Neutrophil (primary cell): ENCODE results near the gene CAMK2A.

Source experiments
- H3K27ac ChIP-seq: fragments of 200-600 bp; sonication (generic); 2 replicates; pipeline ENCODE4 v1.5.1; 2016; ENCODE audit warnings: mild to moderate bottlenecking, moderate library complexity
- H3K27me3 ChIP-seq: fragments of 200-600 bp; sonication (generic); 2 replicates; pipeline ENCODE4 v1.6.0; 2016; ENCODE audit warnings: mild to moderate bottlenecking
- H3K36me3 ChIP-seq: fragments of 200-600 bp; sonication (generic); 2 replicates; pipeline ENCODE4 v1.5.1; 2017
- H3K4me1 ChIP-seq, 2 experiments: fragments of 200-600 bp in 1 of 2; sonication (generic) in 1 of 2; 1 replicate in 1 of 2; 2 replicates in 1 of 2; pipeline versions ENCODE4 v1.5.1 to v1.6.1; 2013 to 2016; ENCODE audit warnings: low read depth in 1 of 2, low read length in 1 of 2, mild to moderate bottlenecking in 1 of 2, moderate library complexity in 1 of 2; ENCODE audit not compliant: control insufficient read depth in 1 of 2, insufficient read depth in 1 of 2
- H3K4me3 ChIP-seq, 2 experiments: fragments of 200-600 bp in 1 of 2; sonication (generic) in 1 of 2; 1 replicate in 1 of 2; 2 replicates in 1 of 2; pipeline ENCODE4 v1.5.1; 2013 to 2016; ENCODE audit warnings: low read depth in 1 of 2, low read length in 1 of 2, mild to moderate bottlenecking in 1 of 2, moderate library complexity in 1 of 2
- H3K9me3 ChIP-seq: fragments of 200-600 bp; sonication (generic); 2 replicates; pipeline ENCODE4 v1.5.1; 2016
- TF ChIP-seq, protein P1 (sequence below): fragments of 200-600 bp; sonication (generic); IDR thresholded peaks from 2 replicates; pipeline ENCODE4 v1.5.1; 2016; ENCODE audit warnings: antibody characterized with exemption

CAMK2A gene

DNA sequence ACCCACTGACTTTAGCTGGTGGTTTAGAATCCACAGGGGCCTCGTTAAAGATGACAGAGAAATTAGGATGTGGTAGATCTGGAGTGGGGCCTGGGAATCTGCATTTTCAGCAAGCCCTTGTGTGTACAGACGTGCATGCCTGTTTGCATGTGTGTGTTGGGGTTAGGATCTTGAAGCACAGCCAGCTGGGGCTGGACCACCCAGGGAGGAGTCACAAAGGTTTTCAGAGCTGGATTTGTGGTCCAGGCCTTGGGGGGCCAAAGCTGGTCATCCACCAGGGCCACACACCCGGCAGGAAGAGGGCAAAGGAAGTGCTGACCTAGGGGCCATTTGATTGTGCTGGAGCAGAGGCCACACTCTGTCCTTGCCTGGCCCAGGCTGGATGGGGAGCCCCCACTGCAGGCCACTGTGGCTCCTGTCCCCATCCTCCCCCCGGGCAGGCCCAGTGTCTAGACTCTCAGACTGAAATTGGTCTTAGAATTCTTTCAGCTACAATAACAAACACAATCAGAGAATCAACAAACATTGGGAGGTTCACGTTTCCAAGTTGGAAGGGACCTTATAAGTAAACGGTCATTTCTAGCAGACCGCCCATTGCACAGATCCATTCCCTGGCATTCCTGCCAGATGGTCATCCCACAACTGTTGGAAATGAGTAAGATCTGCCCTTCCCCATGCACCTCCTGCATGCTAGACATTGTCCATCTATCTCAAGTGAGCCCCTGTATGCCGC is 112.7 kb downstream of the CAMK2A start:
- TF ChIP-seq, protein P1, sequence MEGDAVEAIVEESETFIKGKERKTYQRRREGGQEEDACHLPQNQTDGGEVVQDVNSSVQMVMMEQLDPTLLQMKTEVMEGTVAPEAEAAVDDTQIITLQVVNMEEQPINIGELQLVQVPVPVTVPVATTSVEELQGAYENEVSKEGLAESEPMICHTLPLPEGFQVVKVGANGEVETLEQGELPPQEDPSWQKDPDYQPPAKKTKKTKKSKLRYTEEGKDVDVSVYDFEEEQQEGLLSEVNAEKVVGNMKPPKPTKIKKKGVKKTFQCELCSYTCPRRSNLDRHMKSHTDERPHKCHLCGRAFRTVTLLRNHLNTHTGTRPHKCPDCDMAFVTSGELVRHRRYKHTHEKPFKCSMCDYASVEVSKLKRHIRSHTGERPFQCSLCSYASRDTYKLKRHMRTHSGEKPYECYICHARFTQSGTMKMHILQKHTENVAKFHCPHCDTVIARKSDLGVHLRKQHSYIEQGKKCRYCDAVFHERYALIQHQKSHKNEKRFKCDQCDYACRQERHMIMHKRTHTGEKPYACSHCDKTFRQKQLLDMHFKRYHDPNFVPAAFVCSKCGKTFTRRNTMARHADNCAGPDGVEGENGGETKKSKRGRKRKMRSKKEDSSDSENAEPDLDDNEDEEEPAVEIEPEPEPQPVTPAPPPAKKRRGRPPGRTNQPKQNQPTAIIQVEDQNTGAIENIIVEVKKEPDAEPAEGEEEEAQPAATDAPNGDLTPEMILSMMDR: no peak
- H3K27ac ChIP-seq: no peak overlapping the region
- H3K4me3 ChIP-seq: no peak overlapping the region
- H3K9me3 ChIP-seq: no peaks in the 10 kb centered on the region
- no peaks in the 10 kb centered on the region for H3K36me3 ChIP-seq
- no peaks in the 10 kb centered on the region for H3K27me3 ChIP-seq
- H3K4me1 ChIP-seq: no peaks in the 10 kb centered on the region

DNA sequence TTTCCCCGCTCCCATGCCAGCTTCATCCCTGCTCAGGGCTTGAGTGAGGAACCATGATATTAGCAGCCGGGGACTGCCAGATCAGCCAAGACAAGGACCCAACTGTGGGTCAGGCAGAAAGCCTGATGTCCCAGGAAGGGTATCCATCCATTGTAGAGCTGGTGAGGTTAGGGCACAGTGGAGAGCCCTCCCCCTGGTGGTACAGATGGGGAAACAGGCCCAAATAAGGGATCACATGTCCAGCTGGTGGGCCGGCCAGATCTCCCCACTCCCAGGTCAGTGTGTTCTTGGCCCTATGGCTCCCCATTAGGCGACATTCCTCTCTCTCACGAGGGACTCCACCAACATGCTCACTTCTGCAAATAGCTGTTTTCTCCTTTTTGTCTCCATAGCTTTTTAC is 114.0 kb downstream of the CAMK2A start:
- H3K36me3 ChIP-seq: no peaks in the 10 kb centered on the region
- H3K9me3 ChIP-seq: no peaks in the 10 kb centered on the region
- TF ChIP-seq, protein P1: no peak
- no peak overlapping the region for H3K4me3 ChIP-seq
- no peaks in the 10 kb centered on the region for H3K4me1 ChIP-seq
- H3K27me3 ChIP-seq: peaks cover 2% of the 10 kb centered on the region
- H3K27ac ChIP-seq: no peak overlapping the region

DNA sequence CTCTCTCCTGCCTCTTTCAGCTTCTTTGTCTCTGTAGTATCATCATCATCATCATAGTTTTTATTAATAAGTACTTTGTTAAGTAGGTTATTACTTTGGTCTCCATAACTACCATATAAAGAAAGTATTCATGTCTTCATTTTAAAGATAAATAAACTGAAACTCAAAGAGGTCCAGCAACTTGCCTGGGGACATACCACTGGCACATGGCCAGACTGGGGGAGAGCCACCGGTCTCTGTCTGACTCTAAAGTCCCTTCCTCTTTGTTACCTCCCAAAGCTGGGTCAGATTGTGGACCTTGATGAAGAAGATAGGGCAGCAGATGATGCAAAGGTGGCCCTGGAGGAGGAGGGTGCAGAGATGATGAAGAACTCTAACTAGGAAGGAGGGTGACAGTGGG is 114.5 kb downstream of the CAMK2A start:
- TF ChIP-seq, protein P1: no peak
- Histone ChIP-seq H3K36me3 (no peaks in the 10 kb centered on the region), H3K27me3 (peaks cover 6% of the 10 kb centered on the region)

DNA sequence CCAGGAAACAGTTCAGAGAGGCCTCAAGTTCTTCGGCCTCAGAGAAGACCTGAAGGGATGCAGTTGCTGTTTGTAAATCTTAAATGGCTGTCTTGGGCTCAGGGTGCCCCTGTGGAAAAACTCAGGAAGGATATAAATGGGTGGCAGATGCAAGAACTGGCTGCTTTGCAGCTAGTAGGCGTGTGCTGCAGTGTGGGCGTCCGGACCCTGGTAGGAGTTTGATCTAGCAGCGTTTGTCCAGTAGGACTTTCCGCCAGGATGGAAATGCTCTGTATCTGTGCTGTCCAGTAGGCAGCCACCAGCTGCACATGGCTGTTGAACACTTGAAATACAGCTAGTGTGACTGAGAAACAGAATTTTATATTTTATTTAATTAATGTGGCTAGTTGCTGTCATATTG is 115.3 kb downstream of the CAMK2A start:
- Histone ChIP-seq H3K36me3 (no peaks in the 10 kb centered on the region), H3K4me1 (no peaks in the 10 kb centered on the region), H3K9me3 (no peaks in the 10 kb centered on the region), H3K27ac (no peak overlapping the region), H3K4me3 (no peak overlapping the region), H3K27me3 (peaks cover 13% of the 10 kb centered on the region)
- TF ChIP-seq, protein P1: no peak

More for the DNA sequence above, 114.5 kb downstream of the CAMK2A start:
- Histone ChIP-seq H3K9me3 (no peaks in the 10 kb centered on the region), H3K27ac (no peak overlapping the region), H3K4me1 (no peaks in the 10 kb centered on the region), H3K4me3 (no peak overlapping the region)

DNA sequence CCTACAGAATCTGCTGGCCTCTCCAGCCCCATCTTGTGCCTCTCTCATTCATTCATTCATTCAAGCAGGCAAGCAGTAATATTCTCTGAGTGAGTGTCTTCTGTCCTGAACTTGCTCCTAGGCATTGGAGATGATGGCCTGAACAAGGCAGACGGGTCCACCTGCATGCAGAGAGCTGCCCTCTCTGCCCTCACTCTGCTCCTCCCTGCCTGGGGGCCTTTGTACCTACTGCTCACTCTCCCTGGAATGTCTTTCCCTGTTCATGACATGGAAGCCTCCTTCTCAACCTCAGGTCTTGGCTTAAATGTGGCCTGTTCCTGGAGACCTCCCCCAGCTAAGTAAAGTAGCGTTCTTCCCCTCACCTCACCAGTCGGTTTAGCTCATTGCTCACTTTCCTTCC is 116.4 kb downstream of the CAMK2A start:
- H3K4me1 ChIP-seq: no peaks in the 10 kb centered on the region
- no peak overlapping the region for H3K27ac ChIP-seq
- TF ChIP-seq, protein P1: no peak
- no peaks in the 10 kb centered on the region for H3K9me3 ChIP-seq
- H3K36me3 ChIP-seq: no peaks in the 10 kb centered on the region
- peaks cover 25% of the 10 kb centered on the region for H3K27me3 ChIP-seq
- no peak overlapping the region for H3K4me3 ChIP-seq
